Tongue (tissue), 2 donors: Measurements from ENCODE around the gene APOA4. TPM values are rescaled to one million over a fixed set of nuclear protein-coding genes. Genes with fewer than 3 reads are reported as not detected.
"Not testable (repeated sequence)": the region's sequence is repeated elsewhere in the genome, so short reads cannot be mapped to it uniquely, and the experiment has no call there.

Source experiments
- DNase-seq: peaks from one replicate; pipeline ENCODE4 v3.0.0-alpha.2; 2015
- total RNA-seq: library from RNA; depleted of rRNA; stranded (reverse); fragments of >200 nt; gene quantifications from one replicate; pipeline ENCODE4 v1.2.3, GENCODE V29; 2014

Gene APOA4
- total RNA-seq, 1 donor from 2014 or later = not detected

GRCh38 chr11:116829525-116830183 lies 6.5 kb upstream of the APOA4 start, which contains the start of gene APOC3:
Gene APOC3 (plus strand): TSS chr11:116829907. CDS start chr11:116830583, 676 bp downstream.
- no peak for DNase-seq

GRCh38 chr11:116828632-116829524 lies 5.8 kb upstream of the APOA4 start:
- no peak for DNase-seq

GRCh38 chr11:116827461-116827860 lies 4.4 kb upstream of the APOA4 start:
- DNase-seq = no peak

GRCh38 chr11:116826751-116827431 lies 3.8 kb upstream of the APOA4 start:
- no peak for DNase-seq

GRCh38 chr11:116825854-116826750 lies 3.0 kb upstream of the APOA4 start:
- no peak for DNase-seq

- DNase-seq = no peak
Observed at GRCh38 chr11:116825434-116825833, 2.3 kb upstream of the APOA4 start.

- no peak for DNase-seq
Observed at GRCh38 chr11:116822575-116822974, 529 bp downstream of the APOA4 start.

- no peak for DNase-seq
Observed at GRCh38 chr11:116821050-116821918, 1.8 kb downstream of the APOA4 start.

- no peak for DNase-seq
Observed at GRCh38 chr11:116819049-116819448, 4.1 kb downstream of the APOA4 start.

GRCh38 chr11:116814502-116814901 lies 8.6 kb downstream of the APOA4 start:
- DNase-seq = no peak

GRCh38 chr11:116813781-116814471 lies 9.2 kb downstream of the APOA4 start:
- no peak for DNase-seq

- DNase-seq = no peak
Observed at GRCh38 chr11:116813170-116813569, 9.9 kb downstream of the APOA4 start.

GRCh38 chr11:116812109-116812508 lies 11.0 kb downstream of the APOA4 start:
- DNase-seq = no peak

- no peak for DNase-seq
Observed at GRCh38 chr11:116811194-116811593, 11.9 kb downstream of the APOA4 start.

- DNase-seq = no peak
Observed at GRCh38 chr11:116808262-116809175, 14.6 kb downstream of the APOA4 start.

GRCh38 chr11:116807601-116808261 lies 15.4 kb downstream of the APOA4 start:
- DNase-seq = no peak

- DNase-seq = no peak
Observed at GRCh38 chr11:116804001-116804400, 19.1 kb downstream of the APOA4 start.

- DNase-seq = not testable (repeated sequence)
Observed at GRCh38 chr11:116801662-116802061, 21.4 kb downstream of the APOA4 start.
